Thymus (tissue), 11 donors: ENCODE measurements around the gene SLC30A2. TPM values are rescaled to one million over a fixed set of nuclear protein-coding genes. Genes with fewer than 3 reads are reported as not detected.

ENCODE experiments used
- DNase-seq, 9 donors: peaks; one replicate each; pipeline ENCODE4 v3.0.0-alpha.2; 2013; ENCODE audit warnings: low spot score in 9 of 9, low read depth in 6 of 9, missing footprints in 1 of 9
- H3K27ac ChIP-seq, 2 donors: one replicate each; pipeline ENCODE4 v1.5.1; 2013; ENCODE audit warnings: control low read depth in 1 of 2, low read depth in 1 of 2, low read length in 1 of 2, mild to moderate bottlenecking in 1 of 2, moderate library complexity in 1 of 2
- H3K27me3 ChIP-seq, 2 donors: one replicate each; pipeline ENCODE4 v1.5.1; 2013; ENCODE audit warnings: low read length in 1 of 2; ENCODE audit not compliant: control insufficient read depth in 2 of 2, insufficient read depth in 1 of 2
- H3K36me3 ChIP-seq, 2 donors: one replicate each; pipeline ENCODE4 v1.5.1; 2013; ENCODE audit warnings: low read length in 1 of 2, mild to moderate bottlenecking in 1 of 2, moderate library complexity in 1 of 2; ENCODE audit not compliant: control insufficient read depth in 2 of 2, insufficient read depth in 2 of 2
- H3K4me1 ChIP-seq, 2 donors: one replicate each; pipeline ENCODE4 v1.5.1; 2013; ENCODE audit warnings: low read length in 2 of 2; ENCODE audit not compliant: control insufficient read depth in 2 of 2, insufficient read depth in 2 of 2
- H3K4me3 ChIP-seq, 2 donors: one replicate each; pipeline ENCODE4 v1.5.1; 2013; ENCODE audit warnings: low read length in 2 of 2, control low read depth in 1 of 2, mild to moderate bottlenecking in 1 of 2
- H3K9me3 ChIP-seq, 2 donors: one replicate each; pipeline ENCODE4 v1.5.1; 2013; ENCODE audit warnings: low read length in 1 of 2, mild to moderate bottlenecking in 1 of 2; ENCODE audit not compliant: control insufficient read depth in 2 of 2, insufficient read depth in 1 of 2
- WGBS: extraction: QIAGEN DNeasy Blood & Tissue Kit; methylation state at CpG from one replicate; pipeline ENCODE4 v1.1.7; 2013; 5-methylcytosine and 5-hydroxymethylcytosine counted together
- polyA plus RNA-seq: library from polyadenylated mRNA; stranded (reverse); fragments of 200-250 nt; gene quantifications from one replicate; pipeline ENCODE4 v1.2.3, GENCODE V29; 2013
- total RNA-seq: library from RNA; stranded (reverse); fragments of 120-200 nt; gene quantifications from one replicate; pipeline ENCODE4 v1.2.4, GENCODE V29; 2013
- donor health status: healthy.

Gene SLC30A2
- total and polyA plus RNA-seq, 2 donors = 0.05 to 0.41 TPM

- WGBS = 79% methylated on average over 5 of the region's 5 CpGs
Measured at GRCh38 chr1:25991937-25992688, 53.8 kb downstream of the SLC30A2 start.

GRCh38 chr1:25990702-25991395 is 55.1 kb downstream of the SLC30A2 start:
- Histone ChIP-seq H3K4me3 (peak overlapping the region; percentile 64 to 92), H3K27ac (peak overlapping the region; percentile 81 to 96), H3K27me3 (no peaks in the 10 kb centered on the region), H3K36me3 (peaks cover 12 to 31% of the 10 kb centered on the region in 2 donors), H3K9me3 (no peaks in the 10 kb centered on the region), H3K4me1 (peaks cover 44 to 87% of the 10 kb centered on the region in 2 donors)
- DNase-seq = peak in 3 of 9 donors; percentile 59 to 83 (median 65)
- 27% methylated on average over 15 of the region's 15 CpGs for WGBS

More at GRCh38 chr1:25991937-25992688, 53.8 kb downstream of the SLC30A2 start:
- Histone ChIP-seq H3K36me3 (peaks cover 8 to 19% of the 10 kb centered on the region in 2 donors), H3K4me1 (peaks cover 41 to 89% of the 10 kb centered on the region in 2 donors), H3K9me3 (no peaks in the 10 kb centered on the region), H3K27me3 (no peaks in the 10 kb centered on the region), H3K4me3 (peak overlapping the region in 1 of 2 donors; percentile 24), H3K27ac (peak overlapping the region; percentile 80 to 96)
- no peak for DNase-seq

- peak overlapping the region; percentile 81 to 96 for H3K27ac ChIP-seq
- 19% methylated on average over 6 of the region's 6 CpGs for WGBS
Measured at GRCh38 chr1:25990251-25990650, 55.7 kb downstream of the SLC30A2 start.

DNA sequence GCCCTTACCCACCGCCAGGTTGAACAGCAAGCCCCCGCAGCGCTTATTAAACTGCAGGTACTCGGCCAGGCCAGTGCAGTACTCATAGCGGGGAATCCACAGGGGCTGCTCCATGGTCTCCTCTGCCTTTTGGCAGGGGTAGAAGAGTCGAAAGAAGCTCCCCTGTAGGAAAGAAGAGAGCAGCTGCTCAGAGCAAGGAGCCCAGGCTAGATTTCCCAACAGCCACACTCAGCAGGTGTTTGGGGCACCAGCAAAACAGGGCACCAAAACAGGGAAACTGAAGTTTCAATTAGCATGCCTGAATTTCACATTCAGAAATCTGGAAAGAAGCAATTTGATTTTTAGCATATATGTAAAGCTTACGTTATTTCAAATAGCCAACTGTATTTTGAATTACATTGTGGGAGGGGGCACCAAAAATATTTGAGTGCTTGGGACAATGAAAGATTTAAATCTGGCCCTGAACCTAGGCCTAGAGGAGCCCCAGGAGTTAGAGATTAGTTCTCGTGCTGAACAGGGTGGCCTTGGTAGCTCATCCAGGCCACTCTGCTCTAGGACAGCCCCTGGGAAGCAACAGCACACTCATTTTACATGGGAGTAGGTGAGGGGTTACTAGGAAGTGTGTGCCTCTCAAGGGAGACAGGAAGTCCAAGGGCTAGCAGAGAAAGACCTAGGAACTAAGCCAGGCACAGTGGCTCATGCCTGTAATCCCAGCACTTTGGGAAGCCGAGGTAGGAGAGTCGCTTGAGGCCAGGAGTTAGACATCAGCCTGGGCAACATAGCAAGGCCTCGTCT is 56.3 kb downstream of the SLC30A2 start:
- peak overlapping the region; percentile 84 to 96 for H3K27ac ChIP-seq
- DNase-seq = peak in 1 of 9 donors; percentile 61
- H3K36me3 ChIP-seq = peaks cover 15 to 41% of the 10 kb centered on the region in 2 donors
- no peaks in the 10 kb centered on the region for H3K9me3 ChIP-seq
- peaks cover 42 to 86% of the 10 kb centered on the region in 2 donors for H3K4me1 ChIP-seq
- WGBS = 56% methylated on average over 11 of the region's 11 CpGs
- peak overlapping the region; percentile 64 to 92 for H3K4me3 ChIP-seq
- no peaks in the 10 kb centered on the region for H3K27me3 ChIP-seq

More at GRCh38 chr1:25990251-25990650, 55.7 kb downstream of the SLC30A2 start:
- Histone ChIP-seq H3K4me3 (peak overlapping the region; percentile 64 to 92), H3K27me3 (no peaks in the 10 kb centered on the region), H3K4me1 (peaks cover 46 to 88% of the 10 kb centered on the region in 2 donors), H3K9me3 (no peaks in the 10 kb centered on the region), H3K36me3 (peaks cover 15 to 37% of the 10 kb centered on the region in 2 donors)
- DNase-seq = no peak

- Histone ChIP-seq H3K4me3 (peak overlapping the region; percentile 64 to 92), H3K4me1 (peaks cover 40 to 78% of the 10 kb centered on the region in 2 donors), H3K9me3 (no peaks in the 10 kb centered on the region), H3K27ac (peak overlapping the region; percentile 87 to 96), H3K36me3 (peaks cover 30 to 58% of the 10 kb centered on the region in 2 donors), H3K27me3 (no peaks in the 10 kb centered on the region)
- DNase-seq = peak in 1 of 9 donors; percentile 63
- WGBS = 46% methylated on average over 2 of the region's 2 CpGs
Measured at GRCh38 chr1:25987951-25988350, 58.0 kb downstream of the SLC30A2 start.

Other genes starting within 250 kb of the SLC30A2 start
- gene SELENON, start 245.9 kb downstream of the SLC30A2 start, total RNA-seq = 4.8 TPM
- 17.4 TPM for gene SELENON, start 245.9 kb downstream of the SLC30A2 start, polyA plus RNA-seq
- gene MTFR1L, start 226.2 kb downstream of the SLC30A2 start, total RNA-seq = 21.5 TPM
- gene MTFR1L, start 226.2 kb downstream of the SLC30A2 start, polyA plus RNA-seq = 53.9 TPM
- gene AUNIP, start 186.7 kb downstream of the SLC30A2 start, total RNA-seq = 4.5 TPM
- gene AUNIP, start 186.7 kb downstream of the SLC30A2 start, polyA plus RNA-seq = 0.59 TPM
- 2.5 TPM for gene PAQR7, start 170.4 kb downstream of the SLC30A2 start, total RNA-seq
- gene PAQR7, start 170.4 kb downstream of the SLC30A2 start, polyA plus RNA-seq = 2.9 TPM
- 1,468 TPM for gene STMN1, start 139.7 kb downstream of the SLC30A2 start, total RNA-seq
- gene STMN1, start 139.7 kb downstream of the SLC30A2 start, polyA plus RNA-seq = 472 TPM
- gene PAFAH2, start 48.1 kb downstream of the SLC30A2 start, total RNA-seq = 73.1 TPM
- 28.2 TPM for gene PAFAH2, start 48.1 kb downstream of the SLC30A2 start, polyA plus RNA-seq
- gene EXTL1, start 24.3 kb downstream of the SLC30A2 start, total RNA-seq = 0.09 TPM
- gene EXTL1, start 24.3 kb downstream of the SLC30A2 start, polyA plus RNA-seq = 0.14 TPM
- 0.09 TPM for gene TRIM63, start 21.5 kb upstream of the SLC30A2 start, total RNA-seq
- gene TRIM63, start 21.5 kb upstream of the SLC30A2 start, polyA plus RNA-seq = 1.0 TPM
- 11.9 TPM for gene PDIK1L, start 65.7 kb upstream of the SLC30A2 start, total RNA-seq
- gene PDIK1L, start 65.7 kb upstream of the SLC30A2 start, polyA plus RNA-seq = 6.1 TPM
- 0.38 TPM for gene FAM110D, start 113.0 kb upstream of the SLC30A2 start, total RNA-seq
- 2.4 TPM for gene FAM110D, start 113.0 kb upstream of the SLC30A2 start, polyA plus RNA-seq
- not detected for gene C1orf232, start 122.8 kb upstream of the SLC30A2 start, total RNA-seq
- gene C1orf232, start 122.8 kb upstream of the SLC30A2 start, polyA plus RNA-seq = not detected
- gene ZNF593, start 123.8 kb upstream of the SLC30A2 start, total RNA-seq = 17.4 TPM
- 79.0 TPM for gene ZNF593, start 123.8 kb upstream of the SLC30A2 start, polyA plus RNA-seq
- gene ZNF593OS, start 125.7 kb upstream of the SLC30A2 start, total RNA-seq = not detected
- 0.87 TPM for gene ZNF593OS, start 125.7 kb upstream of the SLC30A2 start, polyA plus RNA-seq
- gene CNKSR1, start 131.4 kb upstream of the SLC30A2 start, total RNA-seq = 1.1 TPM
- 9.5 TPM for gene CNKSR1, start 131.4 kb upstream of the SLC30A2 start, polyA plus RNA-seq
- gene CATSPER4, start 144.5 kb upstream of the SLC30A2 start, total RNA-seq = not detected
- gene CATSPER4, start 144.5 kb upstream of the SLC30A2 start, polyA plus RNA-seq = 0.07 TPM
- 18.7 TPM for gene CEP85, start 188.1 kb upstream of the SLC30A2 start, total RNA-seq
- gene CEP85, start 188.1 kb upstream of the SLC30A2 start, polyA plus RNA-seq = 9.7 TPM
- 43.3 TPM for gene SH3BGRL3, start 234.0 kb upstream of the SLC30A2 start, total RNA-seq
- 261 TPM for gene SH3BGRL3, start 234.0 kb upstream of the SLC30A2 start, polyA plus RNA-seq